Kidney (tissue), 14 donors: Measurements from ENCODE around the gene C11orf16. TPM values are rescaled to one million over a fixed set of nuclear protein-coding genes. Genes with fewer than 3 reads are reported as not detected.

Experiments used
- DNase-seq, 5 donors: peaks; one replicate each; pipeline ENCODE4 v3.0.0-alpha.2; 2013 to 2020
- FAIRE-seq: peaks from 2 replicates; lab custom pipeline; 2012; peaks lifted over from hg19 to GRCh38; lab: Jason Lieb, UNC
- H3K27ac ChIP-seq, 2 donors: one replicate each; pipeline ENCODE4 v1.7.0; 2013; ENCODE audit warnings: low read depth in 2 of 2, low read length in 2 of 2, inconsistent platforms in 1 of 2
- H3K27me3 ChIP-seq: one replicate; pipeline ENCODE4 v1.7.1; 2013; ENCODE audit warnings: low read length, inconsistent platforms; ENCODE audit not compliant: control insufficient read depth, insufficient read depth
- H3K36me3 ChIP-seq, 3 donors: one replicate each; pipeline versions ENCODE4 v1.7.0 to v1.7.1; 2013; ENCODE audit warnings: low read length in 3 of 3, control low read depth in 1 of 3, inconsistent platforms in 1 of 3; ENCODE audit not compliant: insufficient read depth in 3 of 3, control insufficient read depth in 2 of 3
- H3K4me1 ChIP-seq, 3 donors: one replicate each; pipeline versions ENCODE4 v1.7.0 to v1.7.1; 2013; ENCODE audit warnings: low read length in 3 of 3, inconsistent platforms in 1 of 3, low read depth in 1 of 3; ENCODE audit not compliant: control insufficient read depth in 2 of 3, insufficient read depth in 2 of 3
- H3K4me3 ChIP-seq, 3 donors: one replicate each; pipeline versions ENCODE4 v1.7.0 to v1.8.1; 2013; ENCODE audit warnings: low read length in 3 of 3, control low read depth in 1 of 3, inconsistent platforms in 1 of 3
- H3K9ac ChIP-seq, 3 donors: one replicate each; pipeline versions ENCODE4 v1.7.0 to v1.7.1; 2013; ENCODE audit warnings: low read length in 3 of 3, control low read depth in 1 of 3, inconsistent platforms in 1 of 3
- H3K9me3 ChIP-seq, 3 donors: one replicate each; pipeline versions ENCODE4 v1.7.0 to v1.7.1; 2013; ENCODE audit warnings: low read length in 3 of 3, control low read depth in 1 of 3, inconsistent platforms in 1 of 3; ENCODE audit not compliant: control insufficient read depth in 2 of 3, insufficient read depth in 1 of 3
- intact Hi-C: fragments of 100-400 bp; cut with DNase I; formaldehyde crosslinking; loops from one replicate; pipeline ENCODE4 v1.11.1; 2022
- polyA plus RNA-seq: library from polyadenylated mRNA; stranded (reverse); fragments of 350-450 nt; fragmentation: Illumina TruSeq; extraction: RNeasy Lipid Tissue Mini Kit (QIAGEN cat#74804); gene quantifications from one replicate; pipeline ENCODE4 v1.2.3, GENCODE V29; 2014; ENCODE audit warnings: low read depth, low replicate concordance; ENCODE audit not compliant: insufficient read depth
- total RNA-seq: library from RNA; stranded (reverse); fragmentation: NEBNext Ultra II Directional; extraction: Animal tissue kit (Norgen Biotek cat#: 25700); gene quantifications from one replicate; pipeline ENCODE4 v1.2.1, GENCODE V29; 2021
- TF ChIP-seq, protein P1 (sequence below): IDR thresholded peaks from 3 replicates; pipeline ENCODE4 v1.5.1; 2012; ENCODE audit warnings: mild to moderate bottlenecking, moderate library complexity, borderline replicate concordance; ENCODE audit not compliant: insufficient read depth; ENCODE audit errors: extremely low read depth
- donor health status: control.
- donor health status: control.
- donor health status: control.
- donor health status: control.
- donor health status: control.
- donor health status: DM: yes; HTN: yes; CAD: no.
- donor health status: Normal renal cell carcinoma (clear cell type).

C11orf16 gene
- total and polyA plus RNA-seq, 2 donors from 2014 or later = 0.28 to 0.91 TPM

DNA sequence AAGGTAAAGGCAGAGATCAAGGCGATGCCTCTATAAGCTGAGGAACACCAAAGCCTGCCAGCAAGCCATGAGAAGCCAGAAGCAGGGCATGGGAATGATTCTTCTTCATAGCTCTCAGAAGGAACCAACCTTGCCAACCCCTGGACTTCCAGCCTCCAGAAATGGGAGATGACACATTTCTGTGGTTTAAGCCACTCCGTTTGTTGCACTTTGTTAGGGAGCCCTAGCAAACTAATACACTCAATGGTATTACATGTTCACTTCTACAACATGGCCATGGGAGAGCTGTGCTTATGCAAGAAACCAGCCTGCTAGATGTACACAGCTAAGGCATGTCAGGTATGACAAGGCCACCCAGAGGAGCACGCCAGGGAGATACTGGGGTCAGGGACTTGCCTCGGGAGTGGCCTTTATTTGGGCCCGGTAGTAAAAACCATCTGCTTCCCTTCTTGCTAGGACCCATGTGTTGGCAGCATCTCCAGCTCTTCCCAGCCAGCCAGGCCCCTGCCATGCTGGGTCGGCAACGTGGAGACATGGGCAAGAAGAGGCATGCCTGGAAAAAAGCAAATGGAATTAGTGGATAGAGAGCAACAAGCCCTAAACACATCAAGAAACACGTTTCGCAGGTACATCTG is 3.6 kb downstream of the C11orf16 start:
- intact Hi-C loops = no loop called here

DNA sequence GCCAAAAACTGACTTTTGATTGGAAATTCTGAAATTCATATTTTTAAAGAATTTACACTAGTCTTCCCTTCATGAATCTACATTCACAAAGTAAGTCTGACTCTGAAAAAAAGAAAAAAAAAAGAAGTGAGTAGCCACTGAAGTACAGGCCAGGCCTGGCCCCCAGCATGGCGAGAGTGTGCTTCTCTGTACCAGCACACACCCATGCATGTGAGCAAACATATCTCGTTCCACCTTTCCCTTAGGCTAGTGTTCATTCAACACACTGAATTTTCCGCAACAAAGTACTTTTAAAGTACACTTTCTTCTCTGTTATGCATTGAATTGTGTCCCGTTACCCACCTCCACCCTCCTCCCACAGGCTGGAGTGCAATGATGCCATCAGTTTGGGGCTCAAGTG is 4.5 kb downstream of the C11orf16 start:
- DNase-seq (no peak), FAIRE-seq (no peak)
- Histone ChIP-seq H3K9me3 (no peaks in the 10 kb centered on the region), H3K27me3 (no peaks in the 10 kb centered on the region), H3K27ac (no peak overlapping the region), H3K4me3 (no peak overlapping the region), H3K4me1 (no peaks in the 10 kb centered on the region), H3K9ac (no peak overlapping the region), H3K36me3 (no peaks in the 10 kb centered on the region)
- intact Hi-C loops = no loop called here
- TF ChIP-seq, protein P1, sequence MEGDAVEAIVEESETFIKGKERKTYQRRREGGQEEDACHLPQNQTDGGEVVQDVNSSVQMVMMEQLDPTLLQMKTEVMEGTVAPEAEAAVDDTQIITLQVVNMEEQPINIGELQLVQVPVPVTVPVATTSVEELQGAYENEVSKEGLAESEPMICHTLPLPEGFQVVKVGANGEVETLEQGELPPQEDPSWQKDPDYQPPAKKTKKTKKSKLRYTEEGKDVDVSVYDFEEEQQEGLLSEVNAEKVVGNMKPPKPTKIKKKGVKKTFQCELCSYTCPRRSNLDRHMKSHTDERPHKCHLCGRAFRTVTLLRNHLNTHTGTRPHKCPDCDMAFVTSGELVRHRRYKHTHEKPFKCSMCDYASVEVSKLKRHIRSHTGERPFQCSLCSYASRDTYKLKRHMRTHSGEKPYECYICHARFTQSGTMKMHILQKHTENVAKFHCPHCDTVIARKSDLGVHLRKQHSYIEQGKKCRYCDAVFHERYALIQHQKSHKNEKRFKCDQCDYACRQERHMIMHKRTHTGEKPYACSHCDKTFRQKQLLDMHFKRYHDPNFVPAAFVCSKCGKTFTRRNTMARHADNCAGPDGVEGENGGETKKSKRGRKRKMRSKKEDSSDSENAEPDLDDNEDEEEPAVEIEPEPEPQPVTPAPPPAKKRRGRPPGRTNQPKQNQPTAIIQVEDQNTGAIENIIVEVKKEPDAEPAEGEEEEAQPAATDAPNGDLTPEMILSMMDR = no peak

More for the DNA sequence above, 3.6 kb downstream of the C11orf16 start:
- Histone ChIP-seq H3K27ac (no peak overlapping the region), H3K4me3 (no peak overlapping the region), H3K9ac (no peak overlapping the region), H3K27me3 (no peaks in the 10 kb centered on the region), H3K4me1 (no peaks in the 10 kb centered on the region), H3K9me3 (no peaks in the 10 kb centered on the region), H3K36me3 (no peaks in the 10 kb centered on the region)
- TF ChIP-seq, protein P1 = no peak
- no peak for DNase-seq
- FAIRE-seq = no peak

DNA sequence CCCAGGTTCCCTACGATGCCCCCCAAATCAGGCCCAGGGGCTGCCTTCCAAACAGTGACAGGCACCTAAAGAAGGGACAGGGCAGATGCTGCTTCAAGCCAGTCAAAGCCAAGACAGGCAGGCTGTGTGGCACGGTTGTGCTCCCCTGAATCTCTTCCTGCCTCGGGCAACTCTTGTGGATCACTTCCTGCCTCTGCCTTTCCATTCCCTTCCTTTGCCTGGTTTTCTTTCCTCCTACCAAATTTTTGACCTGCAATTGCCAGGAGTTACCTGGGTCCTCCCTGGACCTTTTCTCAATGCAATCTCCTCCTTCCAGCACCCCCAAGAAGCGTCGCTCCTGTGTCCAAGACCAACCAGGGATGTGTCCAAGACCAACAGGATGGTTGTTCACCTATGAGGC is 5.5 kb downstream of the C11orf16 start:
- DNase-seq = no peak
- intact Hi-C loops = no loop called here
- H3K9me3 ChIP-seq = no peaks in the 10 kb centered on the region
- no peak overlapping the region for H3K4me3 ChIP-seq
- H3K9ac ChIP-seq = no peak overlapping the region
- no peaks in the 10 kb centered on the region for H3K27me3 ChIP-seq
- FAIRE-seq = no peak
- no peak overlapping the region for H3K27ac ChIP-seq
- TF ChIP-seq, protein P1 = no peak
- H3K4me1 ChIP-seq = no peaks in the 10 kb centered on the region
- peaks cover 0 to 2% (median 0%) of the 10 kb centered on the region in 3 donors for H3K36me3 ChIP-seq

DNA sequence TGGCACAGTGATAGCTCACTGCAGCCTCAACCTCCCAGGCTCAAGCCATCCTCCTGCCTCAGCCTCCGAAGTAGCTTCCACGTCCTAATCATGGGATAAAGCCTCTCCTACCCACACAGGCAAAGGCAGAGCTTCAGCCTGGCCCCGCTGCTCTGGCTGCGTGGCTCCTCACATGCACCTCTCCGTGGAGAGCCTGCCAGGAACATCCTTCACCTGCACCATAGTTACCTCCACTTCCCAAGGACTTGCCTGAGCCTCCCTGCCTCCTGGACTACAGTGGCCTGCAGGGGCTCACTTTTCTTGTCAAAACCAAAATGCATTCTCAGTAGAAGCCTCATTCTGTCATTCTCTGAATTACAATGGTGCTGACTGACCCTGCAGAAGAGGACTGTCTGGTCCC is 6.5 kb downstream of the C11orf16 start:
- Histone ChIP-seq H3K4me3 (no peak overlapping the region), H3K4me1 (no peaks in the 10 kb centered on the region), H3K27ac (no peak overlapping the region), H3K36me3 (peaks cover 0 to 2% (median 0%) of the 10 kb centered on the region in 3 donors), H3K27me3 (no peaks in the 10 kb centered on the region), H3K9ac (no peak overlapping the region), H3K9me3 (no peaks in the 10 kb centered on the region)
- TF ChIP-seq, protein P1 = no peak
- FAIRE-seq (no peak), DNase-seq (no peak)
- intact Hi-C loops = no loop called here
